Measurements from ENCODE around the gene NRXN2. TPM values are rescaled to one million over a fixed set of nuclear protein-coding genes. Genes with fewer than 3 reads are reported as not detected.
A peak's percentile ranks its signal among the peaks of the same experiment; 100 is the strongest.

NRXN2 gene
- total and polyA plus RNA-seq, 3 experiments from 2014 or later, result 0.55 to 0.75 TPM; not detected in 1

GRCh38 chr11:64591257-64592233, 131.5 kb downstream of the NRXN2 start:
- no peaks in the 10 kb centered on the region for H3K27me3 ChIP-seq (ENCODE audit: insufficient read depth, low read length, poor library complexity, severe bottlenecking)
- H3K36me3 Mint-ChIP-seq, result peaks cover 0 to 2% (median 0%) of the 10 kb centered on the region in 3 donors
- H3K36me3 ChIP-seq (ENCODE audit: insufficient read depth, low read length), result no peaks in the 10 kb centered on the region
- CTCF ChIA-PET, result no interaction called here
- H3K9me3 ChIP-seq (ENCODE audit: low read length), result no peaks in the 10 kb centered on the region
- H3K27ac Mint-ChIP-seq, result no peak overlapping the region
- peak in 1 of 5 donors; percentile 26 for DNase-seq
- peaks cover 8 to 21% of the 10 kb centered on the region in 2 donors for H3K27me3 Mint-ChIP-seq
- POLR2A ChIA-PET, result no interaction called here
- no peak overlapping the region for H3K4me3 ChIP-seq (ENCODE audit: low read length)
- no peaks in the 10 kb centered on the region for H3K4me1 ChIP-seq (ENCODE audit: insufficient read depth, low read length)
- H3K4me3 Mint-ChIP-seq, result no peak overlapping the region
- H3K4me1 Mint-ChIP-seq, result no peaks in the 10 kb centered on the region
- H3K9me3 Mint-ChIP-seq, result peaks cover 3 to 8% (median 6%) of the 10 kb centered on the region in 5 donors
- no peak overlapping the region for H3K27ac ChIP-seq (ENCODE audit: low read depth, low read length)

GRCh38 chr11:64590763-64591221, 132.2 kb downstream of the NRXN2 start, which contains the start of gene SLC22A12:
TSS of gene SLC22A12 (plus strand) at chr11:64591220. CDS start at chr11:64591557, 337 bp downstream.
- Mint-ChIP-seq H3K9me3 (peaks cover 3 to 8% (median 6%) of the 10 kb centered on the region in 5 donors), H3K36me3 (peaks cover 0 to 2% (median 0%) of the 10 kb centered on the region in 3 donors), H3K27me3 (peaks cover 11 to 29% of the 10 kb centered on the region in 2 donors), H3K4me1 (no peaks in the 10 kb centered on the region), H3K4me3 (no peak within 1 kb of the TSS), H3K27ac (no peak within 1 kb of the TSS)
- ChIA-PET POLR2A (no interaction called here), CTCF (no interaction called here)
- H3K4me3 ChIP-seq (ENCODE audit: low read length), result no peak within 1 kb of the TSS
- no peaks in the 10 kb centered on the region for H3K9me3 ChIP-seq (ENCODE audit: low read length)
- H3K27ac ChIP-seq (ENCODE audit: low read depth, low read length), result no peak within 1 kb of the TSS
- peak in 1 of 5 donors; percentile 17 for DNase-seq
- H3K4me1 ChIP-seq (ENCODE audit: insufficient read depth, low read length), result no peaks in the 10 kb centered on the region
- no peaks in the 10 kb centered on the region for H3K36me3 ChIP-seq (ENCODE audit: insufficient read depth, low read length)
- no peaks in the 10 kb centered on the region for H3K27me3 ChIP-seq (ENCODE audit: insufficient read depth, low read length, poor library complexity, severe bottlenecking)

- POLR2A ChIA-PET, result interaction anchor here (0.6 kb wide), 1 partner anchor 123 kb away, joined by 5 read pairs; no protein-coding TSS in a partner anchor
- CTCF ChIA-PET, result no interaction called here
- Histone ChIP-seq H3K27ac (ENCODE audit: low read depth, low read length) (no peak overlapping the region), H3K36me3 (ENCODE audit: insufficient read depth, low read length) (no peaks in the 10 kb centered on the region), H3K4me3 (ENCODE audit: low read length) (no peak overlapping the region), H3K4me1 (ENCODE audit: insufficient read depth, low read length) (no peaks in the 10 kb centered on the region), H3K27me3 (ENCODE audit: insufficient read depth, low read length, poor library complexity, severe bottlenecking) (no peaks in the 10 kb centered on the region), H3K9me3 (ENCODE audit: low read length) (no peaks in the 10 kb centered on the region)
- H3K36me3 Mint-ChIP-seq, result peaks cover 0 to 2% (median 0%) of the 10 kb centered on the region in 3 donors
- no peak overlapping the region for H3K27ac Mint-ChIP-seq
- no peak overlapping the region for H3K4me3 Mint-ChIP-seq
- H3K9me3 Mint-ChIP-seq, result peaks cover 3 to 8% (median 6%) of the 10 kb centered on the region in 5 donors
- no peaks in the 10 kb centered on the region for H3K4me1 Mint-ChIP-seq
- DNase-seq, result no peak
- H3K27me3 Mint-ChIP-seq, result peaks cover 11 to 37% of the 10 kb centered on the region in 2 donors
Observed at GRCh38 chr11:64588701-64589100, 134.3 kb downstream of the NRXN2 start.

GRCh38 chr11:64586366-64586765, 136.6 kb downstream of the NRXN2 start:
- Histone ChIP-seq H3K27me3 (ENCODE audit: insufficient read depth, low read length, poor library complexity, severe bottlenecking) (no peaks in the 10 kb centered on the region), H3K4me3 (ENCODE audit: low read length) (no peak overlapping the region), H3K4me1 (ENCODE audit: insufficient read depth, low read length) (no peaks in the 10 kb centered on the region), H3K27ac (ENCODE audit: low read depth, low read length) (no peak overlapping the region), H3K9me3 (ENCODE audit: low read length) (no peaks in the 10 kb centered on the region), H3K36me3 (ENCODE audit: insufficient read depth, low read length) (no peaks in the 10 kb centered on the region)
- Mint-ChIP-seq H3K27ac (no peak overlapping the region), H3K36me3 (peaks cover 0 to 2% (median 0%) of the 10 kb centered on the region in 3 donors), H3K4me1 (no peaks in the 10 kb centered on the region), H3K27me3 (peaks cover 8 to 41% of the 10 kb centered on the region in 2 donors), H3K4me3 (no peak overlapping the region), H3K9me3 (peaks cover 3 to 8% (median 6%) of the 10 kb centered on the region in 5 donors)
- ChIA-PET CTCF (no interaction called here), POLR2A (no interaction called here)
- DNase-seq, result no peak

- peaks cover 0 to 2% (median 0%) of the 10 kb centered on the region in 3 donors for H3K36me3 Mint-ChIP-seq
- H3K27ac Mint-ChIP-seq, result no peak overlapping the region
- Histone ChIP-seq H3K9me3 (ENCODE audit: low read length) (no peaks in the 10 kb centered on the region), H3K27ac (ENCODE audit: low read depth, low read length) (no peak overlapping the region), H3K4me1 (ENCODE audit: insufficient read depth, low read length) (no peaks in the 10 kb centered on the region), H3K27me3 (ENCODE audit: insufficient read depth, low read length, poor library complexity, severe bottlenecking) (no peaks in the 10 kb centered on the region), H3K4me3 (ENCODE audit: low read length) (no peak overlapping the region), H3K36me3 (ENCODE audit: insufficient read depth, low read length) (no peaks in the 10 kb centered on the region)
- H3K4me3 Mint-ChIP-seq, result no peak overlapping the region
- ChIA-PET POLR2A (no interaction called here), CTCF (no interaction called here)
- peaks cover 3 to 8% (median 6%) of the 10 kb centered on the region in 5 donors for H3K9me3 Mint-ChIP-seq
- no peaks in the 10 kb centered on the region for H3K4me1 Mint-ChIP-seq
- H3K27me3 Mint-ChIP-seq, result peaks cover 6 to 41% of the 10 kb centered on the region in 2 donors
- no peak for DNase-seq
Observed at GRCh38 chr11:64585150-64585549, 137.8 kb downstream of the NRXN2 start.

- Histone ChIP-seq H3K36me3 (ENCODE audit: insufficient read depth, low read length) (no peaks in the 10 kb centered on the region), H3K4me1 (ENCODE audit: insufficient read depth, low read length) (no peaks in the 10 kb centered on the region), H3K9me3 (ENCODE audit: low read length) (no peaks in the 10 kb centered on the region), H3K4me3 (ENCODE audit: low read length) (no peak overlapping the region), H3K27me3 (ENCODE audit: insufficient read depth, low read length, poor library complexity, severe bottlenecking) (no peaks in the 10 kb centered on the region), H3K27ac (ENCODE audit: low read depth, low read length) (no peak overlapping the region)
- H3K27ac Mint-ChIP-seq, result peak overlapping the region in 1 of 8 donors; percentile 74
- H3K9me3 Mint-ChIP-seq, result peaks cover 1 to 7% (median 6%) of the 10 kb centered on the region in 5 donors
- peak in 1 of 5 donors; percentile 8 for DNase-seq
- POLR2A ChIA-PET, result no interaction called here
- no peaks in the 10 kb centered on the region for H3K4me1 Mint-ChIP-seq
- peaks cover 8 to 32% of the 10 kb centered on the region in 2 donors for H3K27me3 Mint-ChIP-seq
- H3K36me3 Mint-ChIP-seq, result no peaks in the 10 kb centered on the region
- no peak overlapping the region for H3K4me3 Mint-ChIP-seq
- CTCF ChIA-PET, result no interaction called here
Observed at GRCh38 chr11:64583296-64584262, 139.4 kb downstream of the NRXN2 start.

GRCh38 chr11:64582885-64583284, 140.1 kb downstream of the NRXN2 start:
- H3K4me3 Mint-ChIP-seq, result no peak overlapping the region
- CTCF ChIA-PET, result no interaction called here
- Histone ChIP-seq H3K9me3 (ENCODE audit: low read length) (no peaks in the 10 kb centered on the region), H3K4me1 (ENCODE audit: insufficient read depth, low read length) (no peaks in the 10 kb centered on the region), H3K27ac (ENCODE audit: low read depth, low read length) (no peak overlapping the region), H3K36me3 (ENCODE audit: insufficient read depth, low read length) (no peaks in the 10 kb centered on the region), H3K4me3 (ENCODE audit: low read length) (no peak overlapping the region), H3K27me3 (ENCODE audit: insufficient read depth, low read length, poor library complexity, severe bottlenecking) (no peaks in the 10 kb centered on the region)
- H3K27me3 Mint-ChIP-seq, result peaks cover 7 to 25% of the 10 kb centered on the region in 2 donors
- peak overlapping the region in 1 of 8 donors; percentile 74 for H3K27ac Mint-ChIP-seq
- peaks cover 0 to 2% (median 0%) of the 10 kb centered on the region in 5 donors for H3K9me3 Mint-ChIP-seq
- POLR2A ChIA-PET, result no interaction called here
- H3K4me1 Mint-ChIP-seq, result no peaks in the 10 kb centered on the region
- no peak for DNase-seq
- no peaks in the 10 kb centered on the region for H3K36me3 Mint-ChIP-seq
